Measurements from ENCODE around the gene TTC34. TPM values are rescaled to one million over a fixed set of nuclear protein-coding genes. Genes with fewer than 3 reads are reported as not detected.
"Not testable (repeated sequence)": the region's sequence is repeated elsewhere in the genome, so short reads cannot be mapped to it uniquely, and the experiment has no call there.

TTC34 gene
- total and polyA plus RNA-seq, 2 donors from 2014 or later = 0.15 to 2.4 TPM

GRCh38 chr1:2627746-2628145 is 173.7 kb downstream of the TTC34 start:
- H3K9me3 ChIP-seq (ENCODE audit: control insufficient read depth in 2 of 3, insufficient read depth in 1 of 3, low read length in 3 of 3) = peaks cover 0 to 3% (median 0%) of the 10 kb centered on the region in 3 donors
- DNase-seq (no peak), FAIRE-seq (no peak)
- H3K4me3 ChIP-seq (ENCODE audit: low read length in 3 of 3) = no peak overlapping the region
- intact Hi-C loops (cut with DNase I) = no loop called here
- H3K36me3 ChIP-seq (ENCODE audit: control insufficient read depth in 2 of 3, insufficient read depth in 3 of 3, low read length in 3 of 3) = no peaks in the 10 kb centered on the region
- TF ChIP-seq CTCF (IDR thresholded peaks at IDR 0.05; ENCODE audit: borderline replicate concordance, extremely low read depth, insufficient read depth) = no peak
- H3K9ac ChIP-seq (ENCODE audit: low read length in 3 of 3) = no peak overlapping the region
- no peaks in the 10 kb centered on the region for H3K4me1 ChIP-seq (ENCODE audit: control insufficient read depth in 2 of 3, insufficient read depth in 2 of 3, low read depth in 1 of 3, low read length in 3 of 3)
- no peak overlapping the region for H3K27ac ChIP-seq (ENCODE audit: low read depth in 2 of 2, low read length in 2 of 2)
- H3K27me3 ChIP-seq (ENCODE audit: control insufficient read depth, insufficient read depth, low read length) = peaks cover 13% of the 10 kb centered on the region

GRCh38 chr1:2625748-2626147 is 175.7 kb downstream of the TTC34 start:
- H3K4me1 ChIP-seq (ENCODE audit: control insufficient read depth in 2 of 3, insufficient read depth in 2 of 3, low read depth in 1 of 3, low read length in 3 of 3); intact Hi-C loops (cut with DNase I); DNase-seq; H3K36me3 ChIP-seq (ENCODE audit: control insufficient read depth in 2 of 3, insufficient read depth in 3 of 3, low read length in 3 of 3); H3K9me3 ChIP-seq (ENCODE audit: control insufficient read depth in 2 of 3, insufficient read depth in 1 of 3, low read length in 3 of 3); H3K27ac ChIP-seq (ENCODE audit: low read depth in 2 of 2, low read length in 2 of 2); H3K9ac ChIP-seq (ENCODE audit: low read length in 3 of 3); H3K4me3 ChIP-seq (ENCODE audit: low read length in 3 of 3); FAIRE-seq: not testable (repeated sequence)
- H3K27me3 ChIP-seq (ENCODE audit: control insufficient read depth, insufficient read depth, low read length) = peaks cover 12% of the 10 kb centered on the region

- Histone ChIP-seq H3K27ac (ENCODE audit: low read depth in 2 of 2, low read length in 2 of 2) (no peak overlapping the region), H3K4me3 (ENCODE audit: low read length in 3 of 3) (no peak overlapping the region), H3K4me1 (ENCODE audit: control insufficient read depth in 2 of 3, insufficient read depth in 2 of 3, low read depth in 1 of 3, low read length in 3 of 3) (no peaks in the 10 kb centered on the region), H3K9ac (ENCODE audit: low read length in 3 of 3) (no peak overlapping the region), H3K36me3 (ENCODE audit: control insufficient read depth in 2 of 3, insufficient read depth in 3 of 3, low read length in 3 of 3) (no peaks in the 10 kb centered on the region), H3K9me3 (ENCODE audit: control insufficient read depth in 2 of 3, insufficient read depth in 1 of 3, low read length in 3 of 3) (peaks cover 0 to 1% (median 0%) of the 10 kb centered on the region in 3 donors), H3K27me3 (ENCODE audit: control insufficient read depth, insufficient read depth, low read length) (peaks cover 9% of the 10 kb centered on the region)
- DNase-seq (no peak), FAIRE-seq (no peak)
- intact Hi-C loops (cut with DNase I) = no loop called here
- TF ChIP-seq CTCF (IDR thresholded peaks at IDR 0.05; ENCODE audit: borderline replicate concordance, extremely low read depth, insufficient read depth) = no peak
Observed at GRCh38 chr1:2625311-2625710, 176.2 kb downstream of the TTC34 start.

GRCh38 chr1:2624735-2625300 is 176.7 kb downstream of the TTC34 start:
- no peak for FAIRE-seq
- DNase-seq = no peak
- H3K27me3 ChIP-seq (ENCODE audit: control insufficient read depth, insufficient read depth, low read length) = peaks cover 6% of the 10 kb centered on the region

More at GRCh38 chr1:2624735-2625300, 176.7 kb downstream of the TTC34 start:
- Histone ChIP-seq H3K9me3 (ENCODE audit: control insufficient read depth in 2 of 3, insufficient read depth in 1 of 3, low read length in 3 of 3) (no peaks in the 10 kb centered on the region), H3K4me1 (ENCODE audit: control insufficient read depth in 2 of 3, insufficient read depth in 2 of 3, low read depth in 1 of 3, low read length in 3 of 3) (no peaks in the 10 kb centered on the region), H3K36me3 (ENCODE audit: control insufficient read depth in 2 of 3, insufficient read depth in 3 of 3, low read length in 3 of 3) (no peaks in the 10 kb centered on the region), H3K4me3 (ENCODE audit: low read length in 3 of 3) (no peak overlapping the region), H3K9ac (ENCODE audit: low read length in 3 of 3) (no peak overlapping the region), H3K27ac (ENCODE audit: low read depth in 2 of 2, low read length in 2 of 2) (no peak overlapping the region)
- TF ChIP-seq CTCF (IDR thresholded peaks at IDR 0.05; ENCODE audit: borderline replicate concordance, extremely low read depth, insufficient read depth) = no peak
- intact Hi-C loops (cut with DNase I) = no loop called here
